Omental fat pad (tissue), 4 donors: Measurements from ENCODE around the gene PRKAG3. TPM values are rescaled to one million over a fixed set of nuclear protein-coding genes. Genes with fewer than 3 reads are reported as not detected.
A peak's percentile ranks its signal among the peaks of the same experiment; 100 is the strongest.

Source experiments
- ATAC-seq: fragments of 150-250 bp; one replicate; pipeline ENCODE4 v1.9.1; 2016; ENCODE audit warnings: mild to moderate bottlenecking, moderate library complexity; ENCODE audit not compliant: low FRiP score
- DNase-seq: peaks from one replicate; pipeline ENCODE4 v3.0.0-alpha.2; 2019; ENCODE audit warnings: low spot score
- CTCF ChIP-seq, 3 donors: fragments of 450-650 bp; IDR thresholded peaks; one replicate each; pipeline ENCODE4 v1.5.1; 2016 to 2017; ENCODE audit warnings: antibody characterized with exemption in 3 of 3, mild to moderate bottlenecking in 3 of 3, moderate library complexity in 2 of 3
- total RNA-seq, 4 donors: library from RNA; depleted of rRNA; stranded (reverse); fragments of >200 nt; gene quantifications; one replicate each; pipeline ENCODE4 v1.1.0, GENCODE V29; 2016

The PRKAG3 gene
- total RNA-seq, 4 donors from 2014 or later: not detected

GRCh38 chr2:218877891-218878290 is 46.3 kb upstream of the PRKAG3 start:
- ATAC-seq (no peak), DNase-seq (no peak)

GRCh38 chr2:218877331-218877730 is 45.7 kb upstream of the PRKAG3 start:
- TF ChIP-seq CTCF (IDR thresholded peaks at IDR 0.05): no peak
- DNase-seq: no peak
- ATAC-seq: no peak

More at GRCh38 chr2:218877891-218878290, 46.3 kb upstream of the PRKAG3 start:
- TF ChIP-seq CTCF (IDR thresholded peaks at IDR 0.05): no peak

- DNase-seq (peak; percentile 70), ATAC-seq (no peak)
- TF ChIP-seq CTCF (IDR thresholded peaks at IDR 0.05): peak in 2 of 3 donors; percentile 85 to 89
Observed at GRCh38 chr2:218876562-218877219, 45.1 kb upstream of the PRKAG3 start.

- ATAC-seq (no peak), DNase-seq (no peak)
- no peak for TF ChIP-seq CTCF (IDR thresholded peaks at IDR 0.05)
Observed at GRCh38 chr2:218875692-218876246, 44.2 kb upstream of the PRKAG3 start.

- ATAC-seq (no peak), DNase-seq (no peak)
- TF ChIP-seq CTCF (IDR thresholded peaks at IDR 0.05): no peak
Observed at GRCh38 chr2:218873359-218874194, 42.0 kb upstream of the PRKAG3 start.

GRCh38 chr2:218872645-218873358 is 41.2 kb upstream of the PRKAG3 start:
- ATAC-seq (no peak), DNase-seq (no peak)
- TF ChIP-seq CTCF (IDR thresholded peaks at IDR 0.05): no peak
